SK-N-DZ (cell line): Measurements from ENCODE around the gene ACACA.
"Not testable (repeated sequence)": the region's sequence is repeated elsewhere in the genome, so short reads cannot be mapped to it uniquely, and the experiment has no call there.

Experiments used
- DNase-seq: peaks from one replicate; pipeline ENCODE4 v3.0.0-alpha.2; 2015; ENCODE audit warnings: low spot score

The ACACA gene

DNA sequence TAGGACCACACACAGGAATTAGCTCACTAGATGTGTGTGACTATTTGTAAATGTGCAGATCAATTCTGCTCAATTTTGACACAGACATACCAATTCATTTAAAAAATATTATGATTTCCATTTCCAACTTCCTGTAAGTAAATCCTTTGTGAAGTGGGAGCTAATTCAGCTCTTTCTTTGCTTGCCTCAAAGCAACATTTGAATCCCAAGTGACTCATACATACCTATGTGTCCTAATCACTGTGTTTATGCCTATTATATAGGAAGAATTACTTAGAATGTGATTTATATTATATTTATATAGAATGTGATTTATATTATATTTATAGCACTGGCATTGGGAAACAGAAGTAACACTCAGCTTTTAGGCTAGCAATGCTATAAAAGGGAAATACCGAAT lies 226.7 kb downstream of the ACACA start:
- DNase-seq = no peak

DNA sequence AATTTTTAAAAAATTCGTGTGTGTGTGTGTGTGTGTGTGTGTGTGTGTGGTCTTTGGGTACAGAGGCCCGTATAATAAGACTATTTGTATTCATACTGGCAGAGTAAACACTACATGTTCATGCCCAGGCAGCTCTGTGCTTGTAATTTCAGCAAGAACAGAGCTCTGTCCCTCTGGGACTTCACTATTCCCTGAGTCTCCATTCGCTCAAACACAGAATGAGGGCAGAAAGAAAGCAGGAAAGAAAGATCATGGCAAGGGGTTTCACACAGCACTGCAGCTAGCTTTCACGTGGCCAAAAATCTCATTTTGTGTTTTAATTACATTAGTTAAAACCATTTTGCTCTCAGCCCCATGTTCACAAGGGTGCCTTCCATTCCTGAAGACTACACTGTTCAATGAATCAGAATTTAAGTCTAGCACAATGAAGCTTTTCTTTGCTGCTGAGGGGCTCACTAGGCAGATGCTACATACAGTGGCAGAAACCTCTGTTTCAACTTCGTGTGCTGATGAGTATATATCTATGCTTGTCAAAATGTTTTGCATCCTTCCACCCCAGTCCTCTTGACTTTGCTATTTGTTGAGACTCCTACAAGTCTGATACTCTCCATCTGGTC lies 229.3 kb downstream of the ACACA start:
- DNase-seq = no peak

DNA sequence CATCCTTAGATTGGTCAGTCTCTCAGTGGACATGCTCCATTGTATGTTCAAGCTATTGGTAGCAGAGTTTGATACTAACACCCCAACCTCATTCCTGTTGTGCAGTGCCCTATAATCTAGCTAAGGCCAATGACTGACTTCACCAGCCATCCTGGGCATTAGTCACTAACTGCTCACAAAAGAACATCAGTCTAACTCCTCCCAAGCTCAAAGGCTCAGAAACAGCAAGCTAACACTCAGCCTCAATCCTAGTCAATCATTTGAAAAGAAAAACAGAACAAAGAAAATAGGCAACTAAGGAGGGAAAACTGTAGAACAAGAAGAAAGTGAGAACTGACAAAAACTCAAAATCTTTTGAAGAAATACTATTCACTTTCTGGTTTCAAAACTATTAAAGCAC lies 229.9 kb downstream of the ACACA start:
- DNase-seq = no peak

DNA sequence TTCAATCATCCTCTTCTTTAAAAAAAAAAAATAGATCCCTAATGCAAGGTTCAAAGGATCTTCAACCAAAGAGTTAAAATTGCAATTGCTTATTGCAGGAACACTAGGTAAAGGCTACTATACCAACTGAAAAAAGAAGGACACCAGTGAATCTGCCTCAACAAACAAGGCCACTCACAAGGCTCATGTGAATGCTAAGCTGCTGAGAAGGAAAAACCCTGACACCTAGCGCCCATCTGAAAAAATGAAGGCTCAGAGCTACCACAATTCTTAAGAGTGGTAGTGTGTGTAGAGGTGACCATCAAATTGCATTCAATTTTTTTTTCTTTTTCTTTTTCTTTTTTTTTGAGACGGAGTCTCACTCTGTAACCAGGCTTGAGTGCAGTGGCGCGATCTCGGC lies 232.4 kb downstream of the ACACA start:
- peak; percentile 16 for DNase-seq

DNA sequence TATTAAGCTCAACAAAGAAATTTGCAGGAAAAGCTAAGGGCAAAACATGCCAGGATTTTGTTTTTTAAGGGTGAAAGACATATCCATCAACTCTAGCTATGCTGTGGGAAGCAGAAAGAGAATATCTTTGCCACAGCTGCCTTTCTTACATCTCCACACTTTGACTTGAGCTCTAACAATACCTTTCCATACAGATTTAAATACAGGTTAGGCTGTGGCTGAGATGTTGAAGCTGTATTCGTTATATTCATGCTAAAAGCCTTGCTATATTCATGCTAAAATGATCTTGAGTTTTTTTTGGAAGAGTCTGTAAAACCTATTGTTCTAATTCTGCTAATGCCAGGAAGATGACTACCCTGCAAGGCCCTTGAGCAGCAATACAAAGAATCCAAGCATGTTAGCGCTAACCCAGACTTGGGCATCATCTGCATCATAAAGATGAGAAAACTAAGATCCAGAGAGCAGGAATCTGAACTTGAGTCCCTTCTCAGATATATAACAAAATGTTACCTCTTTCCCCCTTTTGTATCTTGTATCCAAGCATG lies 235.7 kb downstream of the ACACA start:
- DNase-seq = no peak

DNA sequence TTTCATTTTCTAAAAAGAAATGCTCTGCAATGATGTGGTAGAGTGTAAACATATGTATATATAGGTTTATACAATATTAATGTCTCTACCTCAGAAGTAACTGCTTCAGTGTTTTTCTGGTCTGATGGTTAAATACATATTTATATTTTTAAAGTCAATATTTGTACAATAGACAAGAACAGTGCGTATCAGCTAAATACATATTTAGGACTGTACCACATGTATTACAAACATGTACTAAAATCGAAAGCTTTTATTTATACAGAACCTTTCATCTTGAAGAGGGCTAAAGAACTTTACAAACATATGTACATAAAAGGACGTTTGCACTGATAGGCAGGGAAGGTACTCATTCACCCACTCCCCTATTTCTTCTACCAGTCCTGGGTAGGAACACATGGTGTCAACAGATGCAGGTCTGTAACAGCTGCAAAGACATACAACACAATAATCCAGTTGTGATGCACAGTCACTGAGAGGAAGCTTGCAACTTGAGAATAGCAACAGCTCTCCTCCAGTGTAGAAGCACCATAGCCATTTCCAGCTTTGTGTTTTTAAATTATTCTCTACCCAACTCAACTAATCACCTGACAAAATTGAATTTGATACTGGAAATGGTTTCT lies 237.8 kb downstream of the ACACA start:
- DNase-seq = no peak

DNA sequence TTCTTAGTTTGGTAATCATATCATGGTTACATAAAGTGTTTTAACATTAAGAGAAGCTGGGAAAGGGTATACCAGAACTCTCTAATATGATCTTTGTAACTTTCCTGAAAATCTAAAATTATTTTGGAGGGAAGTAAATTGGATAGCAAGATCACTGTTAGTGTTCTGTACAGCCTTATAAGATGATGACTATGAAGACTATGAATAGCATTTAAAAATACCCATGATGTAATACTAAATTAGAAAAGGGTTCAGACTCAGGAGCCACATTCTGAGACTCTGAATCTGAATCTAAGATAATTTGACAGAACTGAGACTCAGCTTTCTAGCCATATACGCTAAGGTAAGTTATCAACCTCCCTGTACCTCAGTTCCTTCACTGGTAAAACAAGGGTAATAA lies 238.9 kb downstream of the ACACA start:
- no peak for DNase-seq

DNA sequence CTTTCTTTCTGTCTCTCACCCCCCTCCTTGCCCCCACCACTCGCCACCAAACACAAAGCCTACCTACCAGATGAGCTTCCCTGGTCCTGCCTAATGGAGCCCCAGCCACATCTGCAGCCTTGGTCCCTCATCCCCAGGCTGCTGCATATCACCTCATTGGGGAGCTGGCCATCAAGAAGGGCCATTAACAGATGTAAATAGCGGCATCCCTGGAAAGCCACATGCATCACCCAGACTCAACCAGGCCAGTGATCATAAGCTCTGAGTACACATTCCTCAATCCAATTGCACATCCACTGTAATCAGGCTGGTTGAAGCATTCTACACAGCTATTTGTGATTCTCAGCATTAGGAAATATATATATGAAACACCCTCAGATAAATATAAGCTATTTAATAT lies 242.6 kb downstream of the ACACA start:
- DNase-seq = no peak

DNA sequence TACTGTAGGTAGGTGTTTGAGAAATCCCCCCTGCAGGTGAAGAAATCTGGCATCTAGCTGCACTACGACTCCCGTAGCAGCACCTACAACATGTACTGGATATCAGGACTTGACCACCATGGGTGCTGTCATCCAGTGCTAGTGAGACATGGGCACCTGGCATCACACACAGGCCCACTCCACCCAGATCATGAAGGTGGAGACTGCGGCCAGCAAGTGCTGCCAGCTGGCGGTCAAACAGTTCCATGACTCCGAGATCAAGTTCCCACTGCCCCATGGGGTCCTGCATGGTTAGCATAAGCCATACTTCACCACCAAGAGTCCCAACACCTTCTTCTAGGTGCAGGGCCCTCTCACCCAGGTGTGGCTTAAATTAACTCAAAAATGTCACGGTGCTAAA lies 243.8 kb downstream of the ACACA start:
- DNase-seq = no peak

DNA sequence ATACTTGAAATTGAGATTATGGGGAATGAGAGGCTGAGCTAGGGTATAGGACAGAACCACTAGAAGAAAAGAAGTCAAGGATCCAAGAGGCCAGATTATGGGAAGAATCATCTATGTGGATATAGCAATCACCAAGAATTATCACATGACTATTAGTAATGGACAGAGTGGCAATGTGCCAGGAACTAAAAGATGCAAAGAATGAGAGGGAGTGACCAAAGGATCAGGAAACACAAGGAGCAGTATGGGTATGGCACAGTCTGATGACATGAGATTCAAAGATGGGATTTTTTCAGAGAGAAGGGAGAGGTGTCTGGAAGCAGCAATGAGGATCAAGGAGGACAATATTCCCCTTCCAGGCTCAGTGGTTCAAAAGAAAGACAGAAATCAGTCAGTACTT lies 245.7 kb downstream of the ACACA start:
- no peak for DNase-seq

DNA sequence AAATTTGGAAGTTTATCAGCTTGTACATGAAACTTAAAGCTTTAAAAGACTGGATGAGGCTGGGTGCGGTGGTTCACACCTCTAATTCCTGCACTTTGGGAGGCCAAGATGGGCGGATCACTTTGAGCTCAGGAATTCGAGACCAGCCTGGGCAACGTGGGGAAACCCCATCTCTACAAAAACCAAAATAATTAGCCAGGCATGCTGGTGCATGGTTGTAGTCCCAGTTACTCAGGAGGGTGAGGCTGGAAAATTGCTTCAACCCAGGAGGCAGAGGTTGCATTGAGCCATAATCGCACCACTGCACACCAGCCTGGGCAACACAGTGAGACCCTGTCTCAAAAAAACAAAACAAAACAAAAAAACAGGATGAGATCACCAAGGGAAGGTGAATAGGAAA lies 248.3 kb downstream of the ACACA start:
- no peak for DNase-seq

DNA sequence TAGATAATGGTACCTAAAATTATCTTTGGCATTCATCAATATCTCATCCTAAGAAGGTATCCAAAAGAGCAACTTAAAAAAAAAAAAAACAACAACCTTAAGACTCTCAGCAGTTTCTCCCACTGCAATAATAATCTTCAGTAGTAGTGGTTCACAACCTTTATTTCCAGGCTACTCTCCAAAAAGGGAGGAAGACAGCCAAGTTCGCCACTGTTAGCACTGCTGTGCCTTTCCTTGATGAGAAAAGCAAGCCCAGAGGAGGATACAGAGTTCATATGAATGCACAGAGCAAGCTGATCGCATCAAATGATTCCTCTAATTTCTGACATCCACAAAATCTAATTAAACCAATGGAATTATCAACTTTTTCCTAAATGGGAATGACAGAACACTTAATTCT lies 258.5 kb downstream of the ACACA start:
- DNase-seq = no peak

DNA sequence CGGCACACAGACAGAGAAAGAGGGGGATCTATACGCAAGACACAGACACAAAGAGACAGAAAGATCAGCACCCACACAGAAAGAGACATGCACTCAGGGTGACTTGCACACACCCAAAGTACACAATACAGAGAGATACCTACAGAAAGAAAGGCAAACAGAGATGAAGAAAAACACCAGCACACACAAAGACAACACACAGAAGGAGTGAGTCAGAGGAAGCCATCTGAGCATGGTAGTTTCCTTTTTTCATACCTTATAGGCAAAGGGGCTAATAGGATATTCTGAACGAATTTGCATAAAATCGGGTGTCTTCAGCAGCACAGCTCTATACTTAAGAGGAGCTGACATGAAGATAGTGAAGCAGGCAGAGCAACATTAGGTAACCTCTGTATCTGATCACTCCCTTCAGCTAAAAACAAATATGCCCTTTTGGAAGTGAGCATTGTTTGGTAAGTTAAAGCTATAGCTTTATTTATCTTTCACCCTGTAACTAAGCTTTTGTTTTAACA lies 259.3 kb downstream of the ACACA start:
- DNase-seq = no peak

DNA sequence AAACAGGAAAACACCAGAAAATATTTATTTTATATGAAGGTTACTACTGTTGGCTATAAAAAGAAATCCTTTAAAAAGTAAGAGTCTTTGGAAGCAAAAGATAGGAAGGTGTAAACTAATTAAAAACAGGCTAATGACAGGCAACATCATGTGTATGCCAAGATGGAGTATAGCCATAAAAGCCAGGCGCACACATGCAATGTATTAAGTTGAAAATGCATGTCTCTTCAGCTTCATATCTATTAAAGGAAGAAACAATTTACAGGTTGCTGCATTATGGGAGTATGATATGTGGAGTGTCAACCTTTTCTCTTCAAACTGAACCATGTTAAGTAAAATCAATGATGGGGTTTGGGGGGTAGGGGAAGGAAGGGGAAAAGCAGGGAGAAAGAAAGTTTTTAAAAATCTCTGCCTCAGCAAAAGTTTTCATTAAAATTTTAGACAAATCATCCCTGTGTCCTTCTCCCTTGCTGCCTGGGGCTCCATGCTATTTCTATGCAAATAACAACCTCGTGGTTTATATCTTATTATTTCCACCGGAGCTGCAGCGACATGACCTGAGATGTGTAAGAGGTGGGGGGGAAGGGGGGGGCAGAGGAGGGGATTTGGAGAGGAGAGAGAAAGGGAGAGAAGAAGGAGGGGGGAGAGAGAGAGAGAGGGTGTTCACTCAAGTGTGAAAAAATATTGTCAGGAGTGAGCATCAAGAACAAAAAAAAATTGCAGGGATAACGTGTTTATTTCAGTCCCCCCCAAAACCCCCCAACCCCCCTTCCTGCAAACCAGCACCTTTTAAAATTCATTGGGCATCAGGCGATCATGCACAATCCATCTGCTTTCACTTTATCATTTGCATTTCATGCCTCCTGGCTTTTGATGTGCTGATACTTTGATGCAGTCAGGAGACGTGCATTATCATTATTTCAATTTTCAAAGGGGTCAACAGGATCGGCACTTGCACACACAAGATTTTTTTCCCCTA lies 260.3 kb downstream of the ACACA start:
- DNase-seq = no peak

DNA sequence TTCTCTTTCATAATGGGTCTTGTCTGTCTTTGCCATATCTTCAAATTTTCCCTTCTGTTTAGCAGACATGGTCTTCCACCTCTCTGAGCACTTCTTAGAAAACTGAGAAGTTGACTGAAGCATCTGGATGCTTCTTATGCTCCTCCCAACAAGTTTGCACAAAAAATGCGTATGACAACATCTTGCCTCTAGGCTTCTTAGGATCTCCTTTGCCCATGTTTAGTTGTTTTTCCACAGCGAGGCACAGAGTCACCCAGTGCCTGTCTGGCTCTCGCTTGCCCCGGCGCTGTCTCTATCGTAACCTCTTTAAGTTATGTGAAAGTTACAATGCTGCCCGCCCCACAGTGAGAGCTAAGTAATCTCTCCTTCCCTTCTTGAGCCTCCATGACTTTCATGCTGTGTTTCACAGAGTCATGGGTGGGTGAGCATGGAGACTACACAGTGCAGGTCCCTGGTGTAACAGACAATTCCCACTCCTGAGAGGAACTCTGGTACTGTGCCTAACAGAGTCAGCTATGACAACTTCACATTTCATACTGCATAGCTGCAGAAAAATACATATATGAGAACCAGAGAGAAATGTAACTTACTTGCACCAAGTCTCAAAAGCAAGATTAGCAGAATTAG lies 262.4 kb downstream of the ACACA start:
- no peak for DNase-seq

DNA sequence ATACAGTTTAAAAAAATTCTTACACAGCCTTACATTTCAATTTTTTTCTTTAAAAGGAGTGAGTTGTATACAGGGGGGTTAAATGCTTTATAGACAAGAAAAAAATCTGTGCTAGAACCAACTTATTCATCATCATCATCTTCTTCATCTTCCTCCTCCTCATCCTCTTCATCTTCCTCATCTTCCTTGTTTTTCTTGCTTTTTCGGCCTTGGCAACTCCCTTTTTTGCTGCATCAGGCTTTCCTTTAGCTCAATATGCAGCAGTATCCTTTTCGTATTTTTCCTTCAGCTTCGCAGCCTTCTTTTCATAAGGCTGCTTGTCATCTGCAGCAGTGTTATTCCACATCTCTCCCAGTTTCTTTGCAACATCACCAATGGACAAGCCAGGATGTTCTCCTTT lies 263.1 kb downstream of the ACACA start:
- not testable (repeated sequence) for DNase-seq

DNA sequence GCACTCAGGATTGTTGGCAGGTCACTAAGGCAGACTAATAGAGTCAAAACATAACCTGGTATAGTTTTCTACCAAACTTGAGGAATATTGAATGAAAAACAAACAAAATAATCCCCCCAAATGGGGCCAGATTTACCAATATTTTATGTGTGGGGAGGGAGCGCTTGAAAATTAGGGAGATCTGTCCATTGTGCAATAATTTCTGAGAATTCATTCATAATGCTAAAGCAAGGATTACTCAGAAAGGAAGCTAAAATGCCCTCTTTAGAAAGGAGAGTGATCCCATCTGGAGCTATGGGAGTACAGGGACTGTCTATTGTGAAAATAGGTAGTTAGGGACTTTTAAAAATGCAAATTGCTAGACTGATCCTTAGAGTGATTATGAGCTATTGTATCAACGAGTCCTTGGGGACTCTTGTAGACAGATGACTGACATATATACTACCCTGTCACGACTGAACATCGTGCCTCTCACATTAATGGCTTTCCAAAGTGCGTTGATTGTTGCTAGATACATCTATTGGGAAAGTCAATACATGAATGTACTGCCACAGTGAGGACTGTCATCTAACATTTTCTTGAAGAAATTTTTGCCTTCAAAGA lies 264.2 kb downstream of the ACACA start:
- no peak for DNase-seq

DNA sequence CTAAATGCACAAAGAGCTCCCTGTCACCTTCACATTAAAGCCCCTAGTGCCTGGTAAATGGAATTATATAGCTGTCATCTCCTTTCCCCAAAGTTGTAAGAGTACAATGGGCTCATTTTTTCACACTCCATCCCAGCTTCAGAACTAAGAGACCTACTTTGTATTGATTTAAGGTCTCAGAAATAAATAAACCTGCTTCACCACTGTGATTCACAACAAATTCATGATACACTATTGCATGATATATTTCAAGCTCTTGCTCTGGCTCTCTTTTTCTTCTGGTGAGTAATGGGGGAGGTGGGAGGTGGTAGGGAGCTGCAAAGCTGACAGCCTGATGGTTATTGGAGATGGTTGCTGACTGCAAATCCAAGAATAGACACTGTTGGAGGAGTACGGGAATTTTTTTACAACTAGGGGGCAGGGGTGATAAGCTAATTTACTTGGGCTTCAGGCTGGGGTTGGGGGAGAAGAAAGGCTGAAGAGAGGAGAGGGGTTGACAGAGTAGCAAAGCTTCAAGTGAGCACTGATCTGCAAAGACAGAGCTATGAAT lies 268.0 kb downstream of the ACACA start:
- DNase-seq = no peak

DNA sequence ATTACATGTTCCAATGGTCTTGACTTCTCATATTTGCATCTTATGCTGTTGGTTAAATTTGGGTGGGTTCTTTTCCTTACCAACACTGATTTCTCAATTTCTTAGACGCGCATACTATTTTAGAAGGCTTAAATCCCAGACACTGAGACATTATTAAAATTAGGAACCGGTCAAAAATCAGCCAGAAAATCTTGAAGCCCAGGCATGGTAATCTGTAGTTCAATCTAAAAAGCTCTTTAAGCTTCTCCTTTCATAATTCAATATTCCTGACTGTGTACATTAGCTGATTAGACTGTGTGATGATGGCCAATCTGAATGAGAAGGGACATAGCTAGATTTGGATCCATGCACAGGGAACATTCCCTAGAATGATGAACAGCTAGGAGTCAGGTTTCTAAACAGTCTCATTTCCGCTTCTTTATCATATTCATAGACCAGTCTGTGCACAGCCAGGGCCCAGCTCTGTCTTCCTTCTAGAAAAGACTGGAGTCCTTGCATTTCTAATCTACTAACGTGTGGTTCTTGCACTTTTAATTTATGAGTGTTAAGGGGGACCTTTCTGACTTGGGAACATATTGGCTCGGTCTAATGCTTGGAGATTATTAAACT lies 268.6 kb downstream of the ACACA start:
- DNase-seq = peak; percentile 76

DNA sequence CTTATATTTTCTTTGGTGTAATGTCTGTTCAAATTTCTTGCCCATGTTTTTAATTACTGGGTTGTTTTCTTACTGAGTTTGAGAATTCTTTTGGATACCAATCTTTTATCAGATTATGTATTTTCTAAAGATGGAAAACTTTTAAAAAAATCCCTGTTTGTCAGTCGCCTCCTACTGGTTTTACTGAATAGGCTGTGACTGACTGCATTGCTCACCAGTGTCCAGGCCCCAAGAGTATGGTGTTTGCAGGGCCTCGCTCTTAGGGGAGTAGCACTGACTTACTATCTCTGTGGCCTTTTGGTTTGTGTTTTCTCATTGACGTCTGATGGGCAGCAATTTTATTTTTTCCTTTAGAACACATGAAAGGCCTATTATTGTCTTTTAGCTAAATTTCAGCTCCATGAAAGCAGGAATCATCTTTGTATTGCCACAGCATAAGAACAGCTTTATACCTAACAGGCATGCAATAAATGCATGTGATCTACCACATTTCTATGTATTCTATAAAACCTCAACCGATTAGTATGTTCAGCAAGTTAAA lies 269.5 kb downstream of the ACACA start:
- DNase-seq = no peak
